CD4-positive, CD25-positive, alpha-beta regulatory T cell (primary cell): ENCODE measurements around the gene TCIRG1. TPM values are rescaled to one million over a fixed set of nuclear protein-coding genes. Genes with fewer than 3 reads are reported as not detected.

Experiments
- ATAC-seq, 2 donors: fragments of 150-1000 bp; cut with Tn5 transposase; one replicate each; pipeline ENCODE4 v1.10.0; 2021; ENCODE audit warnings: low read depth in 2 of 2, moderate number of reproducible peaks in 2 of 2, moderate library complexity in 1 of 2
- DNase-seq, 3 donors: peaks; one replicate each; pipeline versions ENCODE4 v3.0.0 to v3.0.0-alpha.2; 2012 to 2022; ENCODE audit warnings: mixed read lengths in 1 of 3
- H3K27ac ChIP-seq: one replicate; pipeline ENCODE4 v1.7.0; 2013; ENCODE audit warnings: mild to moderate bottlenecking, low read length; ENCODE audit not compliant: insufficient read depth, poor library complexity, severe bottlenecking
- H3K27me3 ChIP-seq: one replicate; pipeline ENCODE4 v1.7.0; 2013; ENCODE audit warnings: low read length; ENCODE audit not compliant: control insufficient read depth, insufficient read depth
- H3K36me3 ChIP-seq: one replicate; pipeline ENCODE4 v1.7.0; 2013; ENCODE audit warnings: mild to moderate bottlenecking, low read length, moderate library complexity; ENCODE audit not compliant: control insufficient read depth, insufficient read depth
- H3K4me1 ChIP-seq: 2 replicates; pipeline ENCODE4 v1.7.0; 2013; ENCODE audit warnings: mild to moderate bottlenecking, low read length; ENCODE audit not compliant: insufficient read depth, control insufficient read depth, poor library complexity, severe bottlenecking
- H3K4me3 ChIP-seq: one replicate; pipeline ENCODE4 v1.7.0; 2013; ENCODE audit warnings: low read depth, mild to moderate bottlenecking, low read length, moderate library complexity
- H3K9me3 ChIP-seq, 2 experiments: 1 replicate in 1 of 2; 2 replicates in 1 of 2; pipeline ENCODE4 v1.7.0; 2013; ENCODE audit warnings: low read length in 2 of 2, mild to moderate bottlenecking in 1 of 2, moderate library complexity in 1 of 2; ENCODE audit not compliant: control insufficient read depth in 2 of 2
- H3K27ac Mint-ChIP-seq, 3 donors: one replicate each; pipeline ENCODE4 v1.8.0; 2020 to 2022; ENCODE audit warnings: mild to moderate bottlenecking in 3 of 3, mixed read lengths in 3 of 3, moderate library complexity in 2 of 3
- H3K27me3 Mint-ChIP-seq: one replicate; pipeline ENCODE4 v1.8.0; 2022; ENCODE audit warnings: mild to moderate bottlenecking, mixed read lengths
- H3K36me3 Mint-ChIP-seq: one replicate; pipeline ENCODE4 v1.8.0; 2020; ENCODE audit warnings: mixed read lengths
- H3K4me1 Mint-ChIP-seq, 4 donors: one replicate each; pipeline ENCODE4 v1.8.0; 2020 to 2022; ENCODE audit warnings: mixed read lengths in 4 of 4, mild to moderate bottlenecking in 1 of 4
- H3K4me3 Mint-ChIP-seq, 4 donors: one replicate each; pipeline ENCODE4 v1.8.0; 2020 to 2022; ENCODE audit warnings: mild to moderate bottlenecking in 4 of 4, mixed read lengths in 4 of 4, moderate library complexity in 3 of 4
- H3K9me3 Mint-ChIP-seq, 7 donors: one replicate each; pipeline ENCODE4 v1.8.0; 2020 to 2022; ENCODE audit warnings: mixed read lengths in 7 of 7, mild to moderate bottlenecking in 3 of 7, moderate library complexity in 2 of 7
- polyA plus RNA-seq, 4 donors: library from polyadenylated mRNA; unstranded; fragments of 300-500 nt; fragmentation: Illumina TruSeq; gene quantifications; one replicate each; pipeline ENCODE4 v1.2.3, GENCODE V29; 2021
- total RNA-seq: library from RNA; stranded (reverse); gene quantifications from one replicate; pipeline ENCODE4 v1.2.3, GENCODE V29; 2022

TCIRG1 gene
- total and polyA plus RNA-seq, 5 donors from 2014 or later = 33.3 to 290 (median 53.9) TPM

- no peaks in the 10 kb centered on the region for H3K27me3 ChIP-seq
- peaks cover 0 to 8% (median 0%) of the 10 kb centered on the region in 7 donors for H3K9me3 Mint-ChIP-seq
- H3K4me1 Mint-ChIP-seq = peaks cover 0 to 26% (median 10%) of the 10 kb centered on the region in 4 donors
- H3K4me3 Mint-ChIP-seq = peak overlapping the region in 1 of 4 donors; percentile 75
- ATAC-seq (no peak), DNase-seq (no peak)
- H3K27ac Mint-ChIP-seq = no peak overlapping the region
- no peak overlapping the region for H3K4me3 ChIP-seq
- peaks cover 23% of the 10 kb centered on the region for H3K4me1 ChIP-seq
- no peak overlapping the region for H3K27ac ChIP-seq
- H3K27me3 Mint-ChIP-seq = peaks cover 6% of the 10 kb centered on the region
- peaks cover 0 to 2% of the 10 kb centered on the region in 2 experiments for H3K9me3 ChIP-seq
- H3K36me3 Mint-ChIP-seq = peaks cover 10% of the 10 kb centered on the region
- no peaks in the 10 kb centered on the region for H3K36me3 ChIP-seq
These were observed 11.2 kb upstream of the TCIRG1 start for GRCh38 chr11:68027667-68028066.

GRCh38 chr11:68028802-68029545, 9.9 kb upstream of the TCIRG1 start:
- Histone ChIP-seq H3K27ac (no peak overlapping the region), H3K27me3 (no peaks in the 10 kb centered on the region), H3K4me1 (peaks cover 23% of the 10 kb centered on the region), H3K36me3 (peaks cover 2% of the 10 kb centered on the region), H3K9me3 (peaks cover 0 to 2% of the 10 kb centered on the region in 2 experiments), H3K4me3 (no peak overlapping the region)
- H3K36me3 Mint-ChIP-seq = peaks cover 8% of the 10 kb centered on the region
- no peak overlapping the region for H3K27ac Mint-ChIP-seq
- peaks cover 0 to 7% (median 0%) of the 10 kb centered on the region in 7 donors for H3K9me3 Mint-ChIP-seq
- peaks cover 0 to 28% (median 10%) of the 10 kb centered on the region in 4 donors for H3K4me1 Mint-ChIP-seq
- H3K4me3 Mint-ChIP-seq = peak overlapping the region; percentile 63 to 99 (median 83)
- peaks cover 6% of the 10 kb centered on the region for H3K27me3 Mint-ChIP-seq
- DNase-seq = no peak
- ATAC-seq = no peak

- peaks cover 0 to 2% (median 0%) of the 10 kb centered on the region in 7 donors for H3K9me3 Mint-ChIP-seq
- peak; percentile 96 to 99 (median 99) for DNase-seq
- H3K4me1 Mint-ChIP-seq = peaks cover 0 to 31% (median 10%) of the 10 kb centered on the region in 4 donors
- peaks cover 23% of the 10 kb centered on the region for H3K4me1 ChIP-seq
- peak within 1 kb of the TSS; percentile 80 for H3K27ac ChIP-seq
- peaks cover 4% of the 10 kb centered on the region for H3K36me3 Mint-ChIP-seq
- peak within 1 kb of the TSS; percentile 90 to 98 (median 95) for H3K27ac Mint-ChIP-seq
- H3K36me3 ChIP-seq = peaks cover 5% of the 10 kb centered on the region
- H3K27me3 ChIP-seq = no peaks in the 10 kb centered on the region
- peak within 1 kb of the TSS; percentile 80 for H3K4me3 ChIP-seq
- H3K9me3 ChIP-seq = no peaks in the 10 kb centered on the region
- H3K4me3 Mint-ChIP-seq = peak within 1 kb of the TSS; percentile 95 to 99 (median 96)
- H3K27me3 Mint-ChIP-seq = peaks cover 6% of the 10 kb centered on the region
- ATAC-seq = peak; percentile 96 to 99
These were observed 8.3 kb upstream of the TCIRG1 start, which contains the start of gene NDUFS8 for GRCh38 chr11:68030318-68031143. Gene NDUFS8, plus strand, starts transcription at chr11:68030681. Its CDS starts 1,471 bp downstream, at chr11:68032152.

- peak overlapping the region; percentile 95 to 99 (median 96) for H3K4me3 Mint-ChIP-seq
- peaks cover 23% of the 10 kb centered on the region for H3K4me1 ChIP-seq
- peak in 1 of 3 donors; percentile 59 for DNase-seq
- peaks cover 6% of the 10 kb centered on the region for H3K27me3 Mint-ChIP-seq
- no peak for ATAC-seq
- H3K27ac Mint-ChIP-seq = peak overlapping the region; percentile 90 to 98 (median 95)
- peaks cover 0 to 31% (median 10%) of the 10 kb centered on the region in 4 donors for H3K4me1 Mint-ChIP-seq
- H3K36me3 ChIP-seq = peaks cover 5% of the 10 kb centered on the region
- peak overlapping the region; percentile 80 for H3K4me3 ChIP-seq
- H3K36me3 Mint-ChIP-seq = peaks cover 4% of the 10 kb centered on the region
- H3K9me3 ChIP-seq = no peaks in the 10 kb centered on the region
- H3K27ac ChIP-seq = peak overlapping the region; percentile 80
- H3K27me3 ChIP-seq = no peaks in the 10 kb centered on the region
- H3K9me3 Mint-ChIP-seq = peaks cover 0 to 2% (median 0%) of the 10 kb centered on the region in 7 donors
These were observed 7.7 kb upstream of the TCIRG1 start for GRCh38 chr11:68031144-68031464.

- Histone ChIP-seq H3K36me3 (peaks cover 5% of the 10 kb centered on the region), H3K4me1 (peaks cover 32% of the 10 kb centered on the region), H3K9me3 (no peaks in the 10 kb centered on the region), H3K27ac (no peak overlapping the region), H3K27me3 (no peaks in the 10 kb centered on the region), H3K4me3 (no peak overlapping the region)
- Mint-ChIP-seq H3K27ac (peak overlapping the region; percentile 90 to 98 (median 95)), H3K4me1 (peaks cover 0 to 36% (median 12%) of the 10 kb centered on the region in 4 donors), H3K36me3 (peaks cover 4% of the 10 kb centered on the region), H3K27me3 (peaks cover 6% of the 10 kb centered on the region), H3K9me3 (peaks cover 0 to 2% (median 0%) of the 10 kb centered on the region in 7 donors), H3K4me3 (peak overlapping the region; percentile 95 to 99 (median 96))
- DNase-seq = no peak
- no peak for ATAC-seq
These were observed 6.8 kb upstream of the TCIRG1 start for GRCh38 chr11:68032003-68032402.

- peak overlapping the region in 1 of 4 donors; percentile 40 for H3K4me3 Mint-ChIP-seq
- H3K4me3 ChIP-seq = no peak overlapping the region
- peaks cover 44% of the 10 kb centered on the region for H3K4me1 ChIP-seq
- no peaks in the 10 kb centered on the region for H3K27me3 ChIP-seq
- peaks cover 4% of the 10 kb centered on the region for H3K36me3 Mint-ChIP-seq
- H3K27me3 Mint-ChIP-seq = peaks cover 6% of the 10 kb centered on the region
- peaks cover 5% of the 10 kb centered on the region for H3K36me3 ChIP-seq
- H3K27ac Mint-ChIP-seq = no peak overlapping the region
- DNase-seq (no peak), ATAC-seq (no peak)
- no peaks in the 10 kb centered on the region for H3K9me3 ChIP-seq
- peaks cover 0 to 2% (median 0%) of the 10 kb centered on the region in 7 donors for H3K9me3 Mint-ChIP-seq
- peaks cover 0 to 48% (median 17%) of the 10 kb centered on the region in 4 donors for H3K4me1 Mint-ChIP-seq
- no peak overlapping the region for H3K27ac ChIP-seq
These were observed 5.7 kb upstream of the TCIRG1 start for GRCh38 chr11:68032997-68033707.

GRCh38 chr11:68033708-68034045, 5.1 kb upstream of the TCIRG1 start:
- no peak for ATAC-seq
- no peaks in the 10 kb centered on the region for H3K27me3 ChIP-seq
- Mint-ChIP-seq H3K36me3 (peaks cover 4% of the 10 kb centered on the region), H3K9me3 (peaks cover 0 to 2% (median 0%) of the 10 kb centered on the region in 7 donors), H3K27ac (peak overlapping the region in 1 of 3 donors; percentile 25), H3K4me1 (peaks cover 0 to 48% (median 17%) of the 10 kb centered on the region in 4 donors), H3K27me3 (peaks cover 6% of the 10 kb centered on the region), H3K4me3 (peak overlapping the region in 3 of 4 donors; percentile 28 to 40 (median 35))
- no peak overlapping the region for H3K27ac ChIP-seq
- DNase-seq = no peak
- H3K36me3 ChIP-seq = peaks cover 5% of the 10 kb centered on the region
- no peak overlapping the region for H3K4me3 ChIP-seq
- peaks cover 49% of the 10 kb centered on the region for H3K4me1 ChIP-seq
- no peaks in the 10 kb centered on the region for H3K9me3 ChIP-seq
